Breast epithelium (tissue), 3 donors: ENCODE data around the gene NECTIN1.

Experiments used
- POLR2A ChIP-seq: fragments of 450-650 bp; IDR thresholded peaks from one replicate; pipeline ENCODE4 v1.6.1; 2016; ENCODE audit warnings: antibody characterized with exemption, mild to moderate bottlenecking, moderate library complexity
- TF ChIP-seq, protein P1 (sequence below), 3 donors: fragments of 450-650 bp; IDR thresholded peaks; one replicate each; pipeline ENCODE4 v1.5.1; 2016 to 2017; ENCODE audit warnings: antibody characterized with exemption in 3 of 3, mild to moderate bottlenecking in 3 of 3, moderate library complexity in 3 of 3

DNA sequence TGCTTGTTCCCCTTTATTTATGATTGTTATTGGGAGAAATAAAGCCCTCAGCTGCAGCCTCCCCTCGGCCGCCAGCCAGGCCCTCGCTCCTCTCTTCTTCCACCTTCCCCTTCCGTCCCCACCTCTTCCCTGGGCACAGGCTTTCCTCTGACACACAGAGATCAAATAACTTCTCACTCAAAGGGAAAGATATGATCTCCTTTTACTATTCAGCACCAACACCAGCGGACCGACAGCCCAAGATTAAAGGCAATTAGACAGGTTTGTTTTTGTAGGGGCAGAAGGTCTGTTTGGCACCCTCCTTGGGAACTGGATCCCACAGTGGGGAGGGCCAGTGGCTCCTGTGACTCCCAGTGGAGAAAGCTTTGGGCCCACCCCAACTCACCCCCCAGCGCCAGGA is 23.0 kb downstream of the NECTIN1 start:
- TF ChIP-seq, protein P1, sequence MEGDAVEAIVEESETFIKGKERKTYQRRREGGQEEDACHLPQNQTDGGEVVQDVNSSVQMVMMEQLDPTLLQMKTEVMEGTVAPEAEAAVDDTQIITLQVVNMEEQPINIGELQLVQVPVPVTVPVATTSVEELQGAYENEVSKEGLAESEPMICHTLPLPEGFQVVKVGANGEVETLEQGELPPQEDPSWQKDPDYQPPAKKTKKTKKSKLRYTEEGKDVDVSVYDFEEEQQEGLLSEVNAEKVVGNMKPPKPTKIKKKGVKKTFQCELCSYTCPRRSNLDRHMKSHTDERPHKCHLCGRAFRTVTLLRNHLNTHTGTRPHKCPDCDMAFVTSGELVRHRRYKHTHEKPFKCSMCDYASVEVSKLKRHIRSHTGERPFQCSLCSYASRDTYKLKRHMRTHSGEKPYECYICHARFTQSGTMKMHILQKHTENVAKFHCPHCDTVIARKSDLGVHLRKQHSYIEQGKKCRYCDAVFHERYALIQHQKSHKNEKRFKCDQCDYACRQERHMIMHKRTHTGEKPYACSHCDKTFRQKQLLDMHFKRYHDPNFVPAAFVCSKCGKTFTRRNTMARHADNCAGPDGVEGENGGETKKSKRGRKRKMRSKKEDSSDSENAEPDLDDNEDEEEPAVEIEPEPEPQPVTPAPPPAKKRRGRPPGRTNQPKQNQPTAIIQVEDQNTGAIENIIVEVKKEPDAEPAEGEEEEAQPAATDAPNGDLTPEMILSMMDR (IDR thresholded peaks at IDR 0.05): no peak
- no peak for TF ChIP-seq POLR2A
